8988T (cell line): ENCODE measurements around the gene KIF5A.

Experiments
- DNase-seq: peaks from one replicate; pipeline ENCODE4 v3.0.0; 2011

Gene KIF5A

GRCh38 chr12:57621497-57622292 lies 71.9 kb downstream of the KIF5A start:
- peak; percentile 92 for DNase-seq

GRCh38 chr12:57622293-57623245 lies 72.7 kb downstream of the KIF5A start:
- DNase-seq: peak; percentile 28

- DNase-seq: no peak
Observed at GRCh38 chr12:57623385-57623784, 73.5 kb downstream of the KIF5A start.

- peak; percentile 20 for DNase-seq
Observed at GRCh38 chr12:57623811-57624390, 74.1 kb downstream of the KIF5A start.

- DNase-seq: peak; percentile 10
Observed at GRCh38 chr12:57624441-57625220, 74.8 kb downstream of the KIF5A start.

GRCh38 chr12:57625261-57626032 lies 75.6 kb downstream of the KIF5A start:
- peak; percentile 10 for DNase-seq

- peak; percentile 9 for DNase-seq
Observed at GRCh38 chr12:57626111-57626920, 76.5 kb downstream of the KIF5A start.

- no peak for DNase-seq
Observed at GRCh38 chr12:57626921-57627445, 77.1 kb downstream of the KIF5A start.

- peak; percentile 9 for DNase-seq
Observed at GRCh38 chr12:57627501-57628279, 77.8 kb downstream of the KIF5A start.

- DNase-seq: peak; percentile 5
Observed at GRCh38 chr12:57628280-57629191, 78.7 kb downstream of the KIF5A start.

- peak; percentile 6 for DNase-seq
Observed at GRCh38 chr12:57629897-57630471, 80.1 kb downstream of the KIF5A start.

- DNase-seq: peak; percentile 6
Observed at GRCh38 chr12:57630891-57631433, 81.1 kb downstream of the KIF5A start.

GRCh38 chr12:57631566-57632072 lies 81.8 kb downstream of the KIF5A start:
- peak; percentile 15 for DNase-seq

GRCh38 chr12:57632073-57632957 lies 82.5 kb downstream of the KIF5A start:
- peak; percentile 33 for DNase-seq

- DNase-seq: peak; percentile 78
Observed at GRCh38 chr12:57632958-57633840, 83.4 kb downstream of the KIF5A start, which contains the start of gene B4GALNT1. Gene B4GALNT1, minus strand, starts transcription at chr12:57633201. Its CDS starts 1,069 bp downstream, at chr12:57632132.
